Hepatocyte (in vitro differentiated cells): ENCODE results near the gene TBX21.

Experiments
- EZH2 ChIP-seq: fragments of 200-600 bp; sonication (generic); IDR thresholded peaks from 2 replicates; pipeline ENCODE4 v1.6.1; 2016; ENCODE audit warnings: antibody characterized with exemption, mild to moderate bottlenecking, borderline replicate concordance
- EZH2phosphoT487 ChIP-seq: fragments of 200-600 bp; sonication (generic); IDR thresholded peaks from one replicate; pipeline ENCODE4 v1.6.1; 2018; ENCODE audit warnings: antibody characterized with exemption, mild to moderate bottlenecking, low read depth, moderate library complexity; ENCODE audit not compliant: unreplicated experiment, severe bottlenecking
- TF ChIP-seq, protein P1 (sequence below): fragments of 200-600 bp; sonication (generic); IDR thresholded peaks from 2 replicates; pipeline ENCODE4 v1.5.1; 2016; ENCODE audit warnings: antibody characterized with exemption, mild to moderate bottlenecking; ENCODE audit not compliant: poor library complexity

DNA sequence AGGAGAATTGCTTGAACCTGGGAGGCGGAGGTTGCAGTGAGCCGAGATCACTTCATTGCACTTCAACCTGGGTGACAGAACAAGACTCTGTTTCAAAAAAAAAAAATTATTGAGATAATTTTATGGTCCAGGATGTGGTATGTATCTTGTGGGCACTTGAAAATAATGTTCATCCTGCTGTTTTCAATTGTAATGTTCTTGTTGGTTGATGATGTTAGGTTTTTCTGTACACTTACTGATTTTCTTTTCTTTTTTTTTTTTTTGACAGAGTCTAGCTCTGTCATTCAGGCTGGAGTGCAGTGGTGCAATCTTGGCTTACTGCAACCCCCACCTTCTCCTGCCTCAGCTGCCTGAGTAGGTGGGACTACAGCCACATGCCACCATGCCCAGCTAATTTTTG lies 29.7 kb downstream of the TBX21 start:
- TF ChIP-seq, protein P1, sequence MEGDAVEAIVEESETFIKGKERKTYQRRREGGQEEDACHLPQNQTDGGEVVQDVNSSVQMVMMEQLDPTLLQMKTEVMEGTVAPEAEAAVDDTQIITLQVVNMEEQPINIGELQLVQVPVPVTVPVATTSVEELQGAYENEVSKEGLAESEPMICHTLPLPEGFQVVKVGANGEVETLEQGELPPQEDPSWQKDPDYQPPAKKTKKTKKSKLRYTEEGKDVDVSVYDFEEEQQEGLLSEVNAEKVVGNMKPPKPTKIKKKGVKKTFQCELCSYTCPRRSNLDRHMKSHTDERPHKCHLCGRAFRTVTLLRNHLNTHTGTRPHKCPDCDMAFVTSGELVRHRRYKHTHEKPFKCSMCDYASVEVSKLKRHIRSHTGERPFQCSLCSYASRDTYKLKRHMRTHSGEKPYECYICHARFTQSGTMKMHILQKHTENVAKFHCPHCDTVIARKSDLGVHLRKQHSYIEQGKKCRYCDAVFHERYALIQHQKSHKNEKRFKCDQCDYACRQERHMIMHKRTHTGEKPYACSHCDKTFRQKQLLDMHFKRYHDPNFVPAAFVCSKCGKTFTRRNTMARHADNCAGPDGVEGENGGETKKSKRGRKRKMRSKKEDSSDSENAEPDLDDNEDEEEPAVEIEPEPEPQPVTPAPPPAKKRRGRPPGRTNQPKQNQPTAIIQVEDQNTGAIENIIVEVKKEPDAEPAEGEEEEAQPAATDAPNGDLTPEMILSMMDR, result no peak
- TF ChIP-seq EZH2phosphoT487 (no peak), EZH2 (no peak)
